Measurements from ENCODE around the gene PPME1. TPM values are rescaled to one million over a fixed set of nuclear protein-coding genes. Genes with fewer than 3 reads are reported as not detected.

Gene PPME1
- total RNA-seq, 1 experiment from 2014 or later: 99.4 TPM

DNA sequence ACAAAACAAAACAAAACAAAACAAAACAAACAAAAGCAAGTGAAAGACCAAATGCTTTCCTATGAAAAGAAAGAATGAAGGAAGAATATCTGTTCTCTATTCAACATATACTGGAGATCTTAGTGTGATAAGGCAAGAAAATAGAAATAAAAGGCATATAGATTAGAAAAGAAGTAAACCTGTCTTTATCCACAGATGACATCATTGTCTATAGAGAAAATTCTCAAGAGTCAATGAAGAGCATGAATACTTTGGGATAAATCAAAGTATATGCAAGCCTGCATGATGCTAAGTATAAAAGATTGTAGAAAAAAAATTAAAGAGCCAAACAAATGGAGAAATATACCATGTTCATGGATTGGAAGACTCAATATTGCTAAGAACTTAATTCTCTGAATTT lies 17.9 kb upstream of the PPME1 start:
- no peak for ATAC-seq
- ChIA-PET CTCF (no interaction called here), POLR2A (no interaction called here)
- Histone ChIP-seq H3K27ac (ENCODE audit: low read length) (no peak overlapping the region), H3K9me3 (ENCODE audit: control insufficient read depth, insufficient read depth, low read depth, low read length) (peaks cover 3% of the 10 kb centered on the region; the same call in 1 of the 2 replicates), H3K27me3 (ENCODE audit: control insufficient read depth, insufficient read depth, low read length) (no peaks in the 10 kb centered on the region), H3K36me3 (ENCODE audit: control insufficient read depth, insufficient read depth, low read length) (no peaks in the 10 kb centered on the region; the same call in 1 of the 2 replicates), H3K4me3 (ENCODE audit: low read depth in 2 of 2, low read length in 2 of 2) (no peak overlapping the region), H3K4me1 (ENCODE audit: control insufficient read depth, insufficient read depth, low read length) (peaks cover 18% of the 10 kb centered on the region)
- in situ Hi-C loops (cut with HindIII; ENCODE audit: low pct_unique_long_range_greater_than_20kb, low sequenced_read_pairs) (no loop called here), intact Hi-C loops (cut with micrococcal nuclease; ENCODE audit: unreplicated experiment) (no loop called here)
- TF ChIP-seq SIN3A (IDR thresholded peaks at IDR 0.05; ENCODE audit: borderline replicate concordance, insufficient read depth, low read depth, low read length) (no peak), POLR2AphosphoS5 (IDR thresholded peaks at IDR 0.05; ENCODE audit: low read depth, low read length) (no peak)
- TF ChIP-seq, protein P1, sequence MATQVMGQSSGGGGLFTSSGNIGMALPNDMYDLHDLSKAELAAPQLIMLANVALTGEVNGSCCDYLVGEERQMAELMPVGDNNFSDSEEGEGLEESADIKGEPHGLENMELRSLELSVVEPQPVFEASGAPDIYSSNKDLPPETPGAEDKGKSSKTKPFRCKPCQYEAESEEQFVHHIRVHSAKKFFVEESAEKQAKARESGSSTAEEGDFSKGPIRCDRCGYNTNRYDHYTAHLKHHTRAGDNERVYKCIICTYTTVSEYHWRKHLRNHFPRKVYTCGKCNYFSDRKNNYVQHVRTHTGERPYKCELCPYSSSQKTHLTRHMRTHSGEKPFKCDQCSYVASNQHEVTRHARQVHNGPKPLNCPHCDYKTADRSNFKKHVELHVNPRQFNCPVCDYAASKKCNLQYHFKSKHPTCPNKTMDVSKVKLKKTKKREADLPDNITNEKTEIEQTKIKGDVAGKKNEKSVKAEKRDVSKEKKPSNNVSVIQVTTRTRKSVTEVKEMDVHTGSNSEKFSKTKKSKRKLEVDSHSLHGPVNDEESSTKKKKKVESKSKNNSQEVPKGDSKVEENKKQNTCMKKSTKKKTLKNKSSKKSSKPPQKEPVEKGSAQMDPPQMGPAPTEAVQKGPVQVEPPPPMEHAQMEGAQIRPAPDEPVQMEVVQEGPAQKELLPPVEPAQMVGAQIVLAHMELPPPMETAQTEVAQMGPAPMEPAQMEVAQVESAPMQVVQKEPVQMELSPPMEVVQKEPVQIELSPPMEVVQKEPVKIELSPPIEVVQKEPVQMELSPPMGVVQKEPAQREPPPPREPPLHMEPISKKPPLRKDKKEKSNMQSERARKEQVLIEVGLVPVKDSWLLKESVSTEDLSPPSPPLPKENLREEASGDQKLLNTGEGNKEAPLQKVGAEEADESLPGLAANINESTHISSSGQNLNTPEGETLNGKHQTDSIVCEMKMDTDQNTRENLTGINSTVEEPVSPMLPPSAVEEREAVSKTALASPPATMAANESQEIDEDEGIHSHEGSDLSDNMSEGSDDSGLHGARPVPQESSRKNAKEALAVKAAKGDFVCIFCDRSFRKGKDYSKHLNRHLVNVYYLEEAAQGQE (IDR thresholded peaks at IDR 0.05; ENCODE audit: insufficient read depth in 1 of 2, low read depth in 2 of 2, low read length in 1 of 2): no peak
- TF ChIP-seq, protein P2, sequence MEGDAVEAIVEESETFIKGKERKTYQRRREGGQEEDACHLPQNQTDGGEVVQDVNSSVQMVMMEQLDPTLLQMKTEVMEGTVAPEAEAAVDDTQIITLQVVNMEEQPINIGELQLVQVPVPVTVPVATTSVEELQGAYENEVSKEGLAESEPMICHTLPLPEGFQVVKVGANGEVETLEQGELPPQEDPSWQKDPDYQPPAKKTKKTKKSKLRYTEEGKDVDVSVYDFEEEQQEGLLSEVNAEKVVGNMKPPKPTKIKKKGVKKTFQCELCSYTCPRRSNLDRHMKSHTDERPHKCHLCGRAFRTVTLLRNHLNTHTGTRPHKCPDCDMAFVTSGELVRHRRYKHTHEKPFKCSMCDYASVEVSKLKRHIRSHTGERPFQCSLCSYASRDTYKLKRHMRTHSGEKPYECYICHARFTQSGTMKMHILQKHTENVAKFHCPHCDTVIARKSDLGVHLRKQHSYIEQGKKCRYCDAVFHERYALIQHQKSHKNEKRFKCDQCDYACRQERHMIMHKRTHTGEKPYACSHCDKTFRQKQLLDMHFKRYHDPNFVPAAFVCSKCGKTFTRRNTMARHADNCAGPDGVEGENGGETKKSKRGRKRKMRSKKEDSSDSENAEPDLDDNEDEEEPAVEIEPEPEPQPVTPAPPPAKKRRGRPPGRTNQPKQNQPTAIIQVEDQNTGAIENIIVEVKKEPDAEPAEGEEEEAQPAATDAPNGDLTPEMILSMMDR (IDR thresholded peaks at IDR 0.05): no peak
- no peak for DNase-seq (ENCODE audit: low read depth, low spot score)
- BruUV-seq (replicated peaks): no TSS peak

DNA sequence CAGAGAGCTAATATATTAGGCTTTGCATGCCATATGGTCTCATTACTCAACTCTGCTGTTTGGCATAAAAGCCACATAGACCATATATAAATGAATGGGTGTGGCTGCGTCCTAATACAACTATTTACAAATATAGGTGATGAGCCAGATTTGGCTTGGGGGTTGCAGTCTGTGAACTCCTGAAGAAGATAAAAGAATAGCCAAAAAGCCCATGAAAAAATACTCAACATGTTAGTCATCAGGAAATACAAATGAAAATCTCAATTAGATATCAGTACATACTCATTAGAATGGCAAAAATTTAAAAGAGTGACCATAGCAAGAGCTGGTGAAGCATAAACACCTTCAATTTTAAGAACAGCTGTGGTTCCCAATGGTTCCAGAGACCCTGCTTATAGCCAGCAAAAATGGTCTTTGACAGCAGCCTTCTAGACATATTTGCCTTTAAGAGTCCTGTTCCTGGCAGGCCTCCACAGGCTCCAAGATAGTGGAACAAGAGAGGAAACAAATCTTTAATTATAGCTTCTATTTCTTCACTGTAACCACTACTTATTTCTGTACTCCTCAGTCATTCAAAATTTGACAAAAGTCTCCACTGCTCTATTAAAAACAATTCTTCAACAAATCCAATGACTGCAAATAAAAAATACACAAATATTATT lies 16.3 kb upstream of the PPME1 start:
- ChIA-PET POLR2A (interaction anchor here (0.9 kb wide), 1 partner anchor 9 kb away, joined by 5 read pairs; no protein-coding TSS in a partner anchor), CTCF (no interaction called here)
- intact Hi-C loops (cut with micrococcal nuclease; ENCODE audit: unreplicated experiment): no loop called here
- Histone ChIP-seq H3K4me3 (ENCODE audit: low read depth in 2 of 2, low read length in 2 of 2) (no peak overlapping the region), H3K4me1 (ENCODE audit: control insufficient read depth, insufficient read depth, low read length) (peaks cover 6% of the 10 kb centered on the region), H3K27ac (ENCODE audit: low read length) (no peak overlapping the region), H3K9me3 (ENCODE audit: control insufficient read depth, insufficient read depth, low read depth, low read length) (peaks cover 3% of the 10 kb centered on the region; the same call in 1 of the 2 replicates), H3K36me3 (ENCODE audit: control insufficient read depth, insufficient read depth, low read length) (no peaks in the 10 kb centered on the region; the same call in 1 of the 2 replicates), H3K27me3 (ENCODE audit: control insufficient read depth, insufficient read depth, low read length) (no peaks in the 10 kb centered on the region)
- in situ Hi-C loops (cut with HindIII; ENCODE audit: low pct_unique_long_range_greater_than_20kb, low sequenced_read_pairs): no loop called here
- DNase-seq (ENCODE audit: low read depth, low spot score): no peak
- BruUV-seq (replicated peaks): no TSS peak
- ATAC-seq: no peak
- TF ChIP-seq POLR2AphosphoS5 (IDR thresholded peaks at IDR 0.05; ENCODE audit: low read depth, low read length): no peak
- TF ChIP-seq, protein P2 (IDR thresholded peaks at IDR 0.05): no peak
- TF ChIP-seq, protein P1 (IDR thresholded peaks at IDR 0.05; ENCODE audit: insufficient read depth in 1 of 2, low read depth in 2 of 2, low read length in 1 of 2): no peak
- TF ChIP-seq SIN3A (IDR thresholded peaks at IDR 0.05; ENCODE audit: borderline replicate concordance, insufficient read depth, low read depth, low read length): no peak
- no peak for TF ChIP-seq TCF7L2 (IDR thresholded peaks at IDR 0.05; ENCODE audit: low read depth, low read length)
